ENCODE data around the gene ADORA1. TPM values are rescaled to one million over a fixed set of nuclear protein-coding genes. Genes with fewer than 3 reads are reported as not detected.

ADORA1 gene
- polyA plus RNA-seq, 1 donor (not counting 4 experiments of a cell fraction or from before 2014, with no cell fraction given) = 0.09 TPM

DNA sequence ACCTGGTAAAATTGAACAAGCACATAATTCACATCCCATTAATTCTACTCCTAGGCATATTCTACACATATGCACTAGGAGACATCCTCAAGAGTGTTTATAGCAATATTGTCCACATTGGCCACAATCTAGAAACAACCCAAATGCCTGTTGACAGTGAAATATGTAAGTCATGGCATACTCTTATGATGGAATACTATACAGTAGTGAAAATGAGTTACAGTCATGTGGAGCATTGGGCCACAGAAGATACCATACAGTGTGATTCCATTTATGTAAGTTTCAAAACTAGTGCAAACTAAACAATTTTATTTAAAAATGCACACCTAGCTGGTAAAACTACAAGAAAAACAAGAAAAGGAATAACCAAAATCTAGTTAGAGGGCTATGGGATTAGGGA, 82.8 kb downstream of the ADORA1 start:
- no peak for DNase-seq (ENCODE audit: low read depth, low spot score)
- H3K36me3 ChIP-seq (ENCODE audit: control insufficient read depth in 2 of 2, extremely low read depth in 1 of 2, insufficient read depth in 2 of 2, low read length in 2 of 2) = no peaks in the 10 kb centered on the region
- no peaks in the 10 kb centered on the region for H3K27me3 ChIP-seq (ENCODE audit: control insufficient read depth, extremely low read depth, insufficient read depth, low read length)
- H3K27ac ChIP-seq (ENCODE audit: control insufficient read depth, insufficient read depth, low read length) = no peak overlapping the region
- H3K9me1 ChIP-seq (ENCODE audit: control insufficient read depth, extremely low read depth, insufficient read depth, low read length) = no peaks in the 10 kb centered on the region
- dilution Hi-C loops (cut with MboI; ENCODE audit: extremely low pct_ligation_motif_present, low sequenced_read_pairs) = no loop called here
- no peaks in the 10 kb centered on the region for H3K9me3 ChIP-seq (ENCODE audit: control insufficient read depth, low read depth, low read length)
- no peaks in the 10 kb centered on the region for H3K79me2 ChIP-seq (ENCODE audit: control insufficient read depth, insufficient read depth, low read length)
- no peak overlapping the region for H3K4me2 ChIP-seq (ENCODE audit: control insufficient read depth, extremely low read depth, insufficient read depth, low read depth, low read length)
- no peak overlapping the region for H3K4me3 ChIP-seq (ENCODE audit: control insufficient read depth in 2 of 3, extremely low read depth in 1 of 3, insufficient read depth in 2 of 3, low read depth in 1 of 3, low read length in 3 of 3)
- H3K4me1 ChIP-seq (ENCODE audit: control insufficient read depth, extremely low read depth, insufficient read depth, low read length) = no peaks in the 10 kb centered on the region
- no peak for FAIRE-seq
- TF ChIP-seq EZH2 (IDR thresholded peaks at IDR 0.05; ENCODE audit: low read length) = no peak
- TF ChIP-seq, protein P1, sequence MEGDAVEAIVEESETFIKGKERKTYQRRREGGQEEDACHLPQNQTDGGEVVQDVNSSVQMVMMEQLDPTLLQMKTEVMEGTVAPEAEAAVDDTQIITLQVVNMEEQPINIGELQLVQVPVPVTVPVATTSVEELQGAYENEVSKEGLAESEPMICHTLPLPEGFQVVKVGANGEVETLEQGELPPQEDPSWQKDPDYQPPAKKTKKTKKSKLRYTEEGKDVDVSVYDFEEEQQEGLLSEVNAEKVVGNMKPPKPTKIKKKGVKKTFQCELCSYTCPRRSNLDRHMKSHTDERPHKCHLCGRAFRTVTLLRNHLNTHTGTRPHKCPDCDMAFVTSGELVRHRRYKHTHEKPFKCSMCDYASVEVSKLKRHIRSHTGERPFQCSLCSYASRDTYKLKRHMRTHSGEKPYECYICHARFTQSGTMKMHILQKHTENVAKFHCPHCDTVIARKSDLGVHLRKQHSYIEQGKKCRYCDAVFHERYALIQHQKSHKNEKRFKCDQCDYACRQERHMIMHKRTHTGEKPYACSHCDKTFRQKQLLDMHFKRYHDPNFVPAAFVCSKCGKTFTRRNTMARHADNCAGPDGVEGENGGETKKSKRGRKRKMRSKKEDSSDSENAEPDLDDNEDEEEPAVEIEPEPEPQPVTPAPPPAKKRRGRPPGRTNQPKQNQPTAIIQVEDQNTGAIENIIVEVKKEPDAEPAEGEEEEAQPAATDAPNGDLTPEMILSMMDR (optimal IDR thresholded peaks at IDR 0.05 in 1 of 3, IDR thresholded peaks at IDR 0.05 in 1 of 3, conservative IDR thresholded peaks at IDR 0.05 in 1 of 3; ENCODE audit: extremely low read depth in 1 of 3, insufficient read depth in 2 of 3, low read length in 3 of 3) = no peak
- H4K20me1 ChIP-seq (ENCODE audit: control insufficient read depth, extremely low read depth, insufficient read depth, low read length) = no peaks in the 10 kb centered on the region
- no peak overlapping the region for H3K9ac ChIP-seq (ENCODE audit: control insufficient read depth, extremely low read depth, insufficient read depth, low read length)
- no peak overlapping the region for H2AFZ ChIP-seq (ENCODE audit: control insufficient read depth, low read length)

DNA sequence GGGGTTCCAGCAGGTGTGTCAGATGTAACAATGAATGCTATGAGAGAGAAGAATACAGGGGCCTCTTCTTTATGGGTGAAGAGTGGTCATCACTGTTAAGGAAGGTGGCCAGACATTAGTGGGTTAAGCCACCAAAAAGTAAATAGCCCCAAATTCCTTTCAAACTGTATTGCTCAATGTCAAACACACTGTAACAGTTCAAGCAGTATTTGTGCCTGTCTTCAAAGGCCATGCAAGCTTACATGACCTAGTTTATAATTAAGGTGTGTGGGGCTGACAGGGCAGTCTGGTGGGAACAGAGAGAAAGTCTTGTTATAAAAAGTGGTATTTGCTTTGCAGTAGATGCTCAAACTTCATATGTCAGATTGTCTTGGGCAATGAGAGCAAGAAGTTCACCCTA, 83.5 kb downstream of the ADORA1 start:
- Histone ChIP-seq H3K4me1 (ENCODE audit: control insufficient read depth, extremely low read depth, insufficient read depth, low read length) (no peaks in the 10 kb centered on the region), H3K9me3 (ENCODE audit: control insufficient read depth, low read depth, low read length) (no peaks in the 10 kb centered on the region), H3K9ac (ENCODE audit: control insufficient read depth, extremely low read depth, insufficient read depth, low read length) (no peak overlapping the region), H3K79me2 (ENCODE audit: control insufficient read depth, insufficient read depth, low read length) (no peaks in the 10 kb centered on the region), H3K9me1 (ENCODE audit: control insufficient read depth, extremely low read depth, insufficient read depth, low read length) (no peaks in the 10 kb centered on the region), H3K27me3 (ENCODE audit: control insufficient read depth, extremely low read depth, insufficient read depth, low read length) (no peaks in the 10 kb centered on the region), H2AFZ (ENCODE audit: control insufficient read depth, low read length) (no peak overlapping the region), H3K36me3 (ENCODE audit: control insufficient read depth in 2 of 2, extremely low read depth in 1 of 2, insufficient read depth in 2 of 2, low read length in 2 of 2) (no peaks in the 10 kb centered on the region), H4K20me1 (ENCODE audit: control insufficient read depth, extremely low read depth, insufficient read depth, low read length) (no peaks in the 10 kb centered on the region), H3K27ac (ENCODE audit: control insufficient read depth, insufficient read depth, low read length) (no peak overlapping the region), H3K4me3 (ENCODE audit: control insufficient read depth in 2 of 3, extremely low read depth in 1 of 3, insufficient read depth in 2 of 3, low read depth in 1 of 3, low read length in 3 of 3) (no peak overlapping the region), H3K4me2 (ENCODE audit: control insufficient read depth, extremely low read depth, insufficient read depth, low read depth, low read length) (no peak overlapping the region)
- dilution Hi-C loops (cut with MboI; ENCODE audit: extremely low pct_ligation_motif_present, low sequenced_read_pairs) = no loop called here
- TF ChIP-seq, protein P1 (optimal IDR thresholded peaks at IDR 0.05 in 1 of 3, IDR thresholded peaks at IDR 0.05 in 1 of 3, conservative IDR thresholded peaks at IDR 0.05 in 1 of 3; ENCODE audit: extremely low read depth in 1 of 3, insufficient read depth in 2 of 3, low read length in 3 of 3) = no peak
- no peak for TF ChIP-seq EZH2 (IDR thresholded peaks at IDR 0.05; ENCODE audit: low read length)
- DNase-seq (ENCODE audit: low read depth, low spot score) (no peak), FAIRE-seq (no peak)
